ENCODE data around the gene RASSF3.
A peak's percentile ranks its signal among the peaks of the same experiment; 100 is the strongest.
"Not testable (repeated sequence)": the region's sequence is repeated elsewhere in the genome, so short reads cannot be mapped to it uniquely, and the experiment has no call there.

The RASSF3 gene

GRCh38 chr12:64582114-64582513 lies 28.2 kb upstream of the RASSF3 start:
- Mint-ChIP-seq H3K27ac (no peak overlapping the region), H3K36me3 (no peaks in the 10 kb centered on the region), H3K27me3 (peaks cover 12% of the 10 kb centered on the region), H3K4me3 (no peak overlapping the region), H3K9me3 (no peaks in the 10 kb centered on the region), H3K4me1 (peaks cover 22% of the 10 kb centered on the region)
- CTCF ChIA-PET = interaction anchor here (1.4 kb wide), 1 partner anchor 33 kb away, joined by 5 read pairs; no protein-coding TSS in a partner anchor
- no peak for DNase-seq

GRCh38 chr12:64582862-64583261 lies 27.4 kb upstream of the RASSF3 start:
- DNase-seq = no peak
- Mint-ChIP-seq H3K9me3 (no peaks in the 10 kb centered on the region), H3K27me3 (peaks cover 12% of the 10 kb centered on the region), H3K36me3 (no peaks in the 10 kb centered on the region), H3K27ac (peak overlapping the region; percentile 28), H3K4me1 (peaks cover 22% of the 10 kb centered on the region), H3K4me3 (no peak overlapping the region)
- CTCF ChIA-PET = interaction anchor here (1.4 kb wide), 1 partner anchor 33 kb away, joined by 5 read pairs; no protein-coding TSS in a partner anchor

GRCh38 chr12:64583395-64583770 lies 26.9 kb upstream of the RASSF3 start:
- peaks cover 22% of the 10 kb centered on the region for H3K4me1 Mint-ChIP-seq
- not testable (repeated sequence) for H3K27me3 Mint-ChIP-seq, H3K36me3 Mint-ChIP-seq, H3K27ac Mint-ChIP-seq, H3K9me3 Mint-ChIP-seq, DNase-seq
- peak overlapping the region; percentile 8 for H3K4me3 Mint-ChIP-seq
- CTCF ChIA-PET = interaction anchor here (0.8 kb wide), 1 partner anchor 28 kb away, joined by 3 read pairs; no protein-coding TSS in a partner anchor

GRCh38 chr12:64583771-64584421 lies 26.4 kb upstream of the RASSF3 start:
- Mint-ChIP-seq H3K4me1 (peaks cover 22% of the 10 kb centered on the region), H3K4me3 (peak overlapping the region; percentile 8), H3K9me3 (no peaks in the 10 kb centered on the region), H3K27me3 (peaks cover 7% of the 10 kb centered on the region), H3K36me3 (no peaks in the 10 kb centered on the region), H3K27ac (peak overlapping the region; percentile 59)
- CTCF ChIA-PET = interaction anchor here (0.8 kb wide), 1 partner anchor 27 kb away, joined by 3 read pairs; no protein-coding TSS in a partner anchor
- DNase-seq = no peak

- H3K4me3 Mint-ChIP-seq = no peak overlapping the region
- no peaks in the 10 kb centered on the region for H3K36me3 Mint-ChIP-seq
- H3K27me3 Mint-ChIP-seq = peaks cover 7% of the 10 kb centered on the region
- H3K9me3 Mint-ChIP-seq = no peaks in the 10 kb centered on the region
- DNase-seq = no peak
- H3K27ac Mint-ChIP-seq = no peak overlapping the region
- CTCF ChIA-PET = no interaction called here
- H3K4me1 Mint-ChIP-seq = peaks cover 22% of the 10 kb centered on the region
Observed at GRCh38 chr12:64585104-64585503, 25.2 kb upstream of the RASSF3 start.

- no peak overlapping the region for H3K4me3 Mint-ChIP-seq
- CTCF ChIA-PET = no interaction called here
- peaks cover 22% of the 10 kb centered on the region for H3K4me1 Mint-ChIP-seq
- H3K27me3 Mint-ChIP-seq = no peaks in the 10 kb centered on the region
- DNase-seq = no peak
- no peaks in the 10 kb centered on the region for H3K9me3 Mint-ChIP-seq
- H3K36me3 Mint-ChIP-seq = no peaks in the 10 kb centered on the region
- H3K27ac Mint-ChIP-seq = no peak overlapping the region
Observed at GRCh38 chr12:64587447-64587846, 22.8 kb upstream of the RASSF3 start.

- no peaks in the 10 kb centered on the region for H3K36me3 Mint-ChIP-seq
- H3K4me3 Mint-ChIP-seq = no peak overlapping the region
- H3K27me3 Mint-ChIP-seq = no peaks in the 10 kb centered on the region
- no peak overlapping the region for H3K27ac Mint-ChIP-seq
- H3K4me1 Mint-ChIP-seq = peaks cover 2% of the 10 kb centered on the region
- CTCF ChIA-PET = interaction anchor here (0.6 to 1.4 kb wide), 2 partner anchors 35 to 41 kb away, joined by 3 to 7 read pairs; no protein-coding TSS in a partner anchor
- H3K9me3 Mint-ChIP-seq = no peaks in the 10 kb centered on the region
- no peak for DNase-seq
Observed at GRCh38 chr12:64590183-64590582, 20.1 kb upstream of the RASSF3 start.

- no peak overlapping the region for H3K4me3 Mint-ChIP-seq
- no peaks in the 10 kb centered on the region for H3K36me3 Mint-ChIP-seq
- peaks cover 4% of the 10 kb centered on the region for H3K27me3 Mint-ChIP-seq
- peaks cover 3% of the 10 kb centered on the region for H3K9me3 Mint-ChIP-seq
- DNase-seq = no peak
- CTCF ChIA-PET = interaction anchor here (1.0 kb wide), 1 partner anchor 46 kb away, joined by 3 read pairs; no protein-coding TSS in a partner anchor
- no peak overlapping the region for H3K27ac Mint-ChIP-seq
- peaks cover 44% of the 10 kb centered on the region for H3K4me1 Mint-ChIP-seq
Observed at GRCh38 chr12:64595863-64596793, 14.2 kb upstream of the RASSF3 start.

GRCh38 chr12:64598831-64599230 lies 11.5 kb upstream of the RASSF3 start:
- Mint-ChIP-seq H3K27ac (peak overlapping the region; percentile 35), H3K9me3 (peaks cover 3% of the 10 kb centered on the region), H3K4me1 (peaks cover 44% of the 10 kb centered on the region), H3K4me3 (no peak overlapping the region), H3K27me3 (peaks cover 4% of the 10 kb centered on the region), H3K36me3 (no peaks in the 10 kb centered on the region)
- CTCF ChIA-PET = interaction anchor here (0.6 to 1.7 kb wide), 2 partner anchors 95 to 97 kb away, joined by 3 to 4 read pairs; no protein-coding TSS in a partner anchor
- no peak for DNase-seq

GRCh38 chr12:64600164-64600561 lies 10.1 kb upstream of the RASSF3 start:
- no peak for DNase-seq
- H3K9me3 Mint-ChIP-seq = peaks cover 3% of the 10 kb centered on the region
- no peak overlapping the region for H3K4me3 Mint-ChIP-seq
- H3K27me3 Mint-ChIP-seq = peaks cover 4% of the 10 kb centered on the region
- CTCF ChIA-PET = interaction anchor here (1.7 kb wide), 1 partner anchor 96 kb away, joined by 4 read pairs; no protein-coding TSS in a partner anchor
- peaks cover 42% of the 10 kb centered on the region for H3K4me1 Mint-ChIP-seq
- peak overlapping the region; percentile 43 for H3K27ac Mint-ChIP-seq
- no peaks in the 10 kb centered on the region for H3K36me3 Mint-ChIP-seq

GRCh38 chr12:64603183-64603841 lies 7.0 kb upstream of the RASSF3 start:
- H3K4me3 Mint-ChIP-seq = no peak overlapping the region
- CTCF ChIA-PET = interaction anchor here (1.6 kb wide), 1 partner anchor 10 kb away, joined by 3 read pairs; no protein-coding TSS in a partner anchor
- no peaks in the 10 kb centered on the region for H3K36me3 Mint-ChIP-seq
- H3K9me3 Mint-ChIP-seq = no peaks in the 10 kb centered on the region
- peaks cover 27% of the 10 kb centered on the region for H3K4me1 Mint-ChIP-seq
- H3K27me3 Mint-ChIP-seq = peaks cover 4% of the 10 kb centered on the region
- no peak for DNase-seq
- no peak overlapping the region for H3K27ac Mint-ChIP-seq

- peak overlapping the region; percentile 79 for H3K4me3 Mint-ChIP-seq
- H3K36me3 Mint-ChIP-seq = peaks cover 24% of the 10 kb centered on the region
- no peaks in the 10 kb centered on the region for H3K9me3 Mint-ChIP-seq
- peak; percentile 56 for DNase-seq
- peaks cover 32% of the 10 kb centered on the region for H3K4me1 Mint-ChIP-seq
- no peaks in the 10 kb centered on the region for H3K27me3 Mint-ChIP-seq
- H3K27ac Mint-ChIP-seq = peak overlapping the region; percentile 97
- CTCF ChIA-PET = interaction anchor here (0.9 to 3.0 kb wide), 9 partner anchors 15 to 92 kb away, joined by 3 to 23 read pairs (median 5); no protein-coding TSS in a partner anchor
Observed at GRCh38 chr12:64608901-64609535, 1.3 kb upstream of the RASSF3 start.

- CTCF ChIA-PET = interaction anchor here (0.9 to 3.0 kb wide), 6 partner anchors 14 to 91 kb away, joined by 3 to 23 read pairs (median 4); no protein-coding TSS in a partner anchor
- Mint-ChIP-seq H3K27ac (peak overlapping the region; percentile 97), H3K36me3 (peaks cover 28% of the 10 kb centered on the region), H3K9me3 (no peaks in the 10 kb centered on the region), H3K4me3 (peak overlapping the region; percentile 79), H3K27me3 (no peaks in the 10 kb centered on the region), H3K4me1 (peaks cover 37% of the 10 kb centered on the region)
- DNase-seq = no peak
Observed at GRCh38 chr12:64609536-64610078, 688 bp upstream of the RASSF3 start.
